GM06990 (cell line): Measurements from ENCODE around the gene ATP10A.

Experiments
- DNase-seq: peaks from one replicate; pipeline ENCODE4 v3.0.0-alpha.2; 2011; ENCODE audit not compliant: insufficient read length; ENCODE audit errors: extremely low read depth
- H3K27me3 ChIP-seq: replicated peaks from 2 replicates; pipeline ENCODE4 v1.6.0; 2011; ENCODE audit warnings: low read length; ENCODE audit not compliant: control insufficient read depth, insufficient read depth
- H3K36me3 ChIP-seq: 2 replicates; pipeline ENCODE4 v1.5.1; 2011; ENCODE audit warnings: low read length; ENCODE audit not compliant: control insufficient read depth, insufficient read depth
- H3K4me3 ChIP-seq: replicated peaks from 2 replicates; pipeline ENCODE4 v1.5.1; 2011; ENCODE audit warnings: low read depth, mild to moderate bottlenecking, control low read depth, low read length
- TF ChIP-seq, protein P1 (sequence below): IDR thresholded peaks from 2 replicates; pipeline ENCODE4 v1.5.1; 2011; ENCODE audit warnings: low read length, control low read depth, mild to moderate bottlenecking, inconsistent platforms; ENCODE audit not compliant: insufficient read depth, poor library complexity, severe bottlenecking

ATP10A gene

DNA sequence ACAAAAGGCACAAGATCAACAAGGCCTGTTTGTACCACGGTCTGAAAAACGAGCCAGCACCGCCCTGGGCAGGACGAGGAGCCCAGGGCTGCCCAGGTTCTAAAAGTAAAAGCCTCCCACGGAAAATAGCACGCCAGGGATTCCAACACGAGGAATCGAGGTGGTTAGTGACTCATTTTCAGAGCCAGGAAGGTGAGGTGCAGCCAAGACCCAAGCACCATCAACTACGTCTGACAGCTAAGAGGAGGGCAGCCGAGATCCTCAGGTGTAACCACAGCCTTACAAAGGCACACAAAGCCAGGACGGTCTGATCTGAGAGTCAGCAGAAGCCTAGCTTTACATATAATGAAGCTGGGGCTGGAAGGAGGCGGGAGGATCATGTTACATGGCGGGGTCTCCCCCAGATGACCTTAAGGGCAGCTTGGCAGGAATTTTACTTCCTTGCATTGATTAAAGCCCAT, 52.5 kb downstream of the ATP10A start:
- Histone ChIP-seq H3K36me3 (no peaks in the 10 kb centered on the region), H3K4me3 (no peak overlapping the region), H3K27me3 (no peaks in the 10 kb centered on the region; the same call in 1 of the 2 replicates)
- DNase-seq: no peak
- TF ChIP-seq, protein P1, sequence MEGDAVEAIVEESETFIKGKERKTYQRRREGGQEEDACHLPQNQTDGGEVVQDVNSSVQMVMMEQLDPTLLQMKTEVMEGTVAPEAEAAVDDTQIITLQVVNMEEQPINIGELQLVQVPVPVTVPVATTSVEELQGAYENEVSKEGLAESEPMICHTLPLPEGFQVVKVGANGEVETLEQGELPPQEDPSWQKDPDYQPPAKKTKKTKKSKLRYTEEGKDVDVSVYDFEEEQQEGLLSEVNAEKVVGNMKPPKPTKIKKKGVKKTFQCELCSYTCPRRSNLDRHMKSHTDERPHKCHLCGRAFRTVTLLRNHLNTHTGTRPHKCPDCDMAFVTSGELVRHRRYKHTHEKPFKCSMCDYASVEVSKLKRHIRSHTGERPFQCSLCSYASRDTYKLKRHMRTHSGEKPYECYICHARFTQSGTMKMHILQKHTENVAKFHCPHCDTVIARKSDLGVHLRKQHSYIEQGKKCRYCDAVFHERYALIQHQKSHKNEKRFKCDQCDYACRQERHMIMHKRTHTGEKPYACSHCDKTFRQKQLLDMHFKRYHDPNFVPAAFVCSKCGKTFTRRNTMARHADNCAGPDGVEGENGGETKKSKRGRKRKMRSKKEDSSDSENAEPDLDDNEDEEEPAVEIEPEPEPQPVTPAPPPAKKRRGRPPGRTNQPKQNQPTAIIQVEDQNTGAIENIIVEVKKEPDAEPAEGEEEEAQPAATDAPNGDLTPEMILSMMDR: no peak

DNA sequence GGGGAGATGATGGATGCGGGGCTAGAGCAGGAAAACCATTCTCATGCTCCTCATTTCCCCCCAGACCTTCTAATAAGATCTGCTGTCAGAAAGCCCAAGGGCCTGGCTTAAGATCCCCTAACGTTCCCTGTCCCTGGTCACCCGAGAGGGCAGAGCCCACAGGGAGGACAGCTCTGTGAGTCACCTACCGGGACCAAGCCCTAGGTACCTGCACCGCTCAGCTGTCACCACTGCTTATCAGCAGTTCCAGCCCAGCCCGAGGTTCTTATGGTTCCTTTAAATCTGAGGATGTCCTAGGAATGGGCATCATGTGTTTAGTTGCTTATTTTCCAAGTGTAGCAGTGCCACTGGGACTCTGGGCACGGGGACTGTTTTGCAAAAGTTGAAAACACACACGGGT, 53.0 kb downstream of the ATP10A start:
- Histone ChIP-seq H3K27me3 (no peaks in the 10 kb centered on the region; the same call in 1 of the 2 replicates), H3K36me3 (no peaks in the 10 kb centered on the region)

DNA sequence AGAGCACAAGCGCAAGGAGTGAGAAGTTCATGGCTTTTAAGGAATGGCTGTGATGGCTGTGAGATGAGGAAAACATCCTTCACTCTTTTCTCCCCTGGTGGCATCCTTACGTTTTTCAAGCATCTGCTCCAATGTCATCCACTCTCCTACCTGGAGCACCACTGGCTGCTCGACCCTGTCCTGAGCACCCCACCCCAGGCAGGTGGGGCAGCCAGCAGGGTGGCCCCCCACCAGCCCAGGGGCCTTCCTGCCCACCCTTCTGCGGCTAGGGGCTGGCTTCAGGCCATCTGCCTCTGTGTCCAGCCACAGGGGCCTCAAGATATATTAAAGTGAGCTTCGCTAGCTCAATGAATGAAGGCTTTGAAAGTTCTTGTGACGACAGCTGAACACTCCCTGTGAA, 56.1 kb downstream of the ATP10A start:
- Histone ChIP-seq H3K4me3 (no peak overlapping the region), H3K27me3 (no peaks in the 10 kb centered on the region), H3K36me3 (no peaks in the 10 kb centered on the region)
- TF ChIP-seq, protein P1: no peak
- DNase-seq: no peak

More for the DNA sequence above, 53.0 kb downstream of the ATP10A start:
- no peak for DNase-seq
- no peak overlapping the region for H3K4me3 ChIP-seq
- TF ChIP-seq, protein P1: no peak

DNA sequence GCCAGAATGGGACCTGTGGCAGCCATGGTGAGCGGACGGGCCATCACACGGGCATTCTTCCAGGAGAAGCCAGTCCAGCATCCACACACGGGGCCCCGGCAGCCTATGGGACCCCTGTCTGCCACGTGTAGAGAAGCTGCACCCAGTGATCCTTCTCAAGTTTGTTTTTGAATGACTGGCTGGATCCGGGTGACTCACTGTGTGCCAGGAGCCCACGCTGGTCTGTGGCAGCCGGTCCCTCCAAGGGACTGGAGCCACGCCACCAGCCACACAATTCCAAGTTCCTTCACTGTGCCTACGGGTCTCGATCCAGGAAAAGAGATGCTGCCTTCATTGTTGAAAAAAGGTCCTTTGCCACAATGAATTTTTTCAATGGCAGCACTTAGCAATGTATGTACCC, 58.1 kb downstream of the ATP10A start:
- H3K36me3 ChIP-seq: no peaks in the 10 kb centered on the region
- no peak overlapping the region for H3K4me3 ChIP-seq
- TF ChIP-seq, protein P1: no peak
- H3K27me3 ChIP-seq: no peaks in the 10 kb centered on the region
- no peak for DNase-seq

DNA sequence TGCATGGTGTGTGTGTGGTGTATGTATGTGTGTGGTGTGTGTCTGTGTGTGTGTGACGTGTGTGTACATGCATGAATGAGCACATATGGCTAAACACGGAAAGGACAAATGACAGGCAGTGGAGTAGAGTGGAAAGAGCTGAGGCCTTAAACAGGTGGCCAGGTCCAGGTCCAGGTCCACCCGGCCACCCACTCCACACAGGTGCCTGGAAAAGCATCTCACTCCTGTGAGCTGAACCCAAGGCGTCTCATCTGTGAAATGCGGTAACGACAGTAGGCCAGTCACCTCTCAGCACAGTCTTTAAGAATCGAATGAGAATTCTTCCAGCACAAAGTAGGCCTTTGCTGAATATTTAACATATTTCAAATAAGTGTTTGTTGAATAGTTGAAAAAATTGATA, 58.7 kb downstream of the ATP10A start:
- Histone ChIP-seq H3K27me3 (no peaks in the 10 kb centered on the region), H3K4me3 (no peak overlapping the region), H3K36me3 (no peaks in the 10 kb centered on the region)
- TF ChIP-seq, protein P1: no peak
- no peak for DNase-seq

DNA sequence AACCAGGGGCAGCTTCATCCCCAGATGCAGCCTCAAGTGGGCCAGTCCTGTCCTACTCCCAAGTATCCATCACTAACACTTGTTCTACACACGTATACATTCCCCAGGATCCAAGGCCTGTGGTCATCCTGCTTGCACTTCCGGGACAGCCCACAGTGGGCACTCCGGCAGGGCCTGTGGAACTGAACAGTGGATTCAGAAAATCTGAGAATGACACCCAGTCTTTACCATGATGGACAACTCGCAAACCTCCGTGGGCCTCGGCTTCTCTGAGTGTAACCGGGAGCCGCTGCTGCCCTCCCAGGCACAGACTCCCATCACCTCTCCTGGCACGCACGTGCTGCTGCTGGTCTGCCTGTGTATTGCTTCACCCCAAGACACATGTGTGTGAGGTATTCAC, 59.6 kb downstream of the ATP10A start:
- Histone ChIP-seq H3K4me3 (no peak overlapping the region), H3K27me3 (no peaks in the 10 kb centered on the region), H3K36me3 (no peaks in the 10 kb centered on the region)
- TF ChIP-seq, protein P1: no peak
- DNase-seq: no peak
